NCI-H748 (cell line): ENCODE results near the gene FGF11.
"Not testable (repeated sequence)": the region's sequence is repeated elsewhere in the genome, so short reads cannot be mapped to it uniquely, and the experiment has no call there.

Experiments used
- DNase-seq: peaks from one replicate; lab custom pipeline; 2025; ENCODE audit not compliant: unreplicated experiment; lab: John Stamatoyannopoulos, UW

The FGF11 gene

DNA sequence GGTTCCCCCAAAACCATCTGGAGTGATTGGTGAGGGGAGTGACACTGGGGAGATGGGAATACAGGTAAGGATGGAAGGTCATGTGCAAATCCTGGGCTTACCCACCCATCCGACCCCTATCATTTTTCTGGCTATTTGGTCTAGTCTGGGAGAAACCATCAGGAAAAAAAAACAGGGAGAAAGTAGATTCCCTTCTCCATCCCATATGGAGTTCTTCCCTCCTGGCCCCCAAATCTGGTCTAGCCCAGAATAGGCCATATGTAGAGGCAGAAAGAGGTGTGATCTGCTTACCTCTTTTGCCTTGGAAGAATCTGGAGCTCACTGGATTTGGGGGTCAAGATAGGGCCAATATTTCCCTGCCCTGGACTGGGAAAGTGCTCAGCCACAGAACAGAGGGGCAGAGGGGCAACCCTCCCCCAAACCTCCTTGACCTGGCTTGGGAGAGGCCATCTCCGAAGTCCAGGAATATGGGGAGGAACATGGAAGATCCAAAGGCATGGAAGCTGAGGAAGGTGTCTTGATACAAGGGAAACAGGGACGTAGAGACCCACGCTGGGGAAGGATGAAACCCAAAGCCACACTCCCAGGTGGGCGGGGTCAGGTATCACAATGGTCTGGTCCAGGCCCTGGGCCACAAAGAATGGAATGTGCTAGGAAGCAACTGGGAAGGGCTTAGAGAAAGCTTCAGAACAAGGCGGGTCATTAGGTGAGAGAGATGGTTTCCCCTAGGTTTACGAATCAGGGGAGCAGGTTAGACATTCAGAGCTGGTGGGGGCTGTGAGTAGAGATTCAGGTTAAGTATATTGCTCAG is 21.7 kb downstream of the FGF11 start:
- no peak for DNase-seq

DNA sequence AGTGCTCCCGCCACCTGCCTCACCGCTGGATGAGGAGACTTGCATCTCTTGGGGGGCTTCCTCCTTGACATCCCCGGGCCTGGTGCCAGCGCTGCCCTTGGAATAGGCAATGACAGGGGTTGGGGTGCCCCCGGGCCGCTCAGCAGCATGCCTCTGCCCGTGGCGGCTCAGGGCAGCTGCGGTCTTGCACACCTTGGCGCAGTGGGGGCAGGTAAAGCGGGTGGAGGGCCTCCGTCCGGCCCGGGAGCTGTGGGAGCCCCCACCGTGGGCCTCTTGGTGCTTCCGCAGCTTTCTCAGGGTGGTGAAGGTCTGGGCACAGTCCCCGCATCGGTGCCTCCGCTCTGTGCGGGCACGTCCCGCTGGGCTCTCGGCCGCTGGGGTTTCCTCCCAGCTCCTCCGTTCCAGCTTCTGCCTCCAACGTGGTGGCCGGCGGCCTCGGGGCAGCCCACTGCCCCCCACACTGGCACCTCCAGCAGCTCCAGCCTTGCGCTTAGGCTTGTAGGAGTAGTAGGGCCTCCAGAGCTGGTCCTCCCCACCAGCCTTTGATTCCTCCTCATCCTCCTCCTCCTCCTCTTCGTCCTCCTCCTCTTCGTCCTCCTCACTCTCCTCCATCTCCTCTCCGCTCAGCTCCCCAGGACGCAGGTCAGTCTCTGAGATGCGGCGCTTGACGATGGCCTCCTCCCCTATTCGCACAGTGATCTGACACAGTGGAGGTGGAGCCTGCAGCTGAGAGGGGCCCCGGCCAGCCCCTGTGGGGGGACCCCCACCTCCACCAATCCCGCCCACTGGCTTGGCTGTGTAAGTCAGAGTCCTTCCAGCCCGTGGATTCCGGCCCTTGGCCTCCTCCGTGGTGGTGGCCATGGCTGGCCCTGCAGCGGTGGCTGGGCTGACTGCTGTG is 23.4 kb downstream of the FGF11 start:
- DNase-seq, result no peak

DNA sequence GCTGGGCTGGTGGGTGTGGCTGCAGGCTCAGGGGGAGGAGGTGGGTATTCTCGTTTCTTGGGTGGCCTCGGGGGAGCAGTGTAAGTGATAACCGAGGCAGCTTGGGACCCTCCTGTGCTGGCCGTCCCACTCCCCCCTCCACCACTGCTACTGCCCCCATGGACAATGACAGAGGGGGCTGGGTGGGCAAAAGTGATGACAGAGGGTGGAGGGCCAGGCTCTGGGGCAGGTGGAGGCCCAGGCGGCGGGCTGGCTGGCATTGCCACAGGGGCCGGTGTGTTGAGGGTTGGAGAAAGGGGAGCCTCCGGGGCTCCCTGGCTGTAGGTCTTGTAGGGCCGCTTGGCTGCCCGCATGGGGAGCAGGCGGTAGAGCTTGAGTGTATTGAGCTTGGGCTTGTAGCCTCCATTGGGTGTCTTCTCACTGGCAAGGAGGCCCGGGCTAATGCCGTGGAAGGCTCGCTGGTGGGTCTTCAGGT is 24.1 kb downstream of the FGF11 start:
- DNase-seq, result no peak

DNA sequence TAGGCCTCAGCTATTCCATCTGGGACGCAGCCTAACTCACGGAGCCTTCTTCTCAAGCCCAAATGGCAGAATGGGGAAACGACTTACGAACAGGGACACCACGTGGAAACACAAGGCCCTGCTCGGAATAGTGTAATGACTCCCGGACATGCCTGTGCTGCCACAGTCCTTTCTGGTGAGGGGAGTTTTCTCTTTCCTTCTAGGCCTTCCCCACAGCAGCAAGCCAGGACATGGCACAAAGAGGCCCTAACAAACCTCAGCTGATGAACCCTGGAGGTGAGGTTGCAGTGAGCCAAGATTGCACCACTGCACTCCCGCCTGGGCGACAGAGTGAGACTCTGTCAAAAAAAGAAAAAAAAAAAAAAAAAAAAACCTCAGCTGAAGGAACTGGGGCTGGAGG is 24.8 kb downstream of the FGF11 start:
- no peak for DNase-seq

DNA sequence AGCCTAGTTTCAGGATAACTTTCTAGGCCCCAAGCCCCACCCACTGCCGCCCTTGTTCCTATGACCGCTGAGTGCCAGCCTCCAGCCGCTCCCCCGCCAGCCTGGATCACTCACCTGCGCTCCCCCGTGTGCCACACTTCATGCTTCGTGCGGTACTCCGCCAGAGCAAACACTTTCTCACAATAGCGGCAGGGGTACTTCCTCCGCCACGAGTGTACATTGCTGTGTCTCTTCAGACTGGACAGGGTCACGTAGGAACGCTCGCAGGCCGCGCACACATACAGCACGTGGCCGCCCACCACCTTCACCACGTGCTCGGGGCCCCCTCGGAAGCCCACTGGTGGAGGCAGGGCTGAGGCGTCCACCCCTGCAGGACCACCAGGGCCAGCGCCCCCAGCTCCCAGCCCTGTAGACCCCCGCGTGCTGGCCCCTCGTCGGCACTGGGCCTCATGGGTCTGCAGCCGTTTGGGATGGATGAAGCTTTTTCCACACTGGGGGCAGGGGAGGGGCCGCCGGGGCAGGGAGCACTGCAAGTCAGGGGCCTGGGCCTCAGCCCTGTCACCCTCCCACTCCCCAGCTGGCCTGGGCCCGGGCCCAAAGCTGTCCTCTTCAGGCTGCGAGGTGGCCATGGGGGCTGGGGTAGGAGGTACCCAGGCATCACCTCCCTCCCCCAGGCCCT is 26.4 kb downstream of the FGF11 start:
- DNase-seq, result no peak

DNA sequence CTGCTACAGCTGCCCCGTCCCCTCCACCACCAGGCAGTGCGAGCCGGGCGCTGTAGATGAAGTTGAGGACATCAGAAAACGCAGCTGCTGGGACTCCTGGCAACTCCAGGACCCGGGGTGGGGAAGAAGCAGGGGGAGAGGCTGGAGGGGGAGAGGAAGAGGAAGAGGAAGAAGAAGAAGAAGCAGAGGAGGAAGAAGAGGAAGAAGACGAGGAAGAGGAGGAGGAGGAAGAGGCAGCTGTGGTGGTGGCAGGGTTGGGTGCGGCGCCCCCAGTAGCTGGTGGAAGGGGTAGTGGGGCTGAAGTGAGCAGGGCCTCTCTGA is 27.0 kb downstream of the FGF11 start:
- DNase-seq, result no peak

DNA sequence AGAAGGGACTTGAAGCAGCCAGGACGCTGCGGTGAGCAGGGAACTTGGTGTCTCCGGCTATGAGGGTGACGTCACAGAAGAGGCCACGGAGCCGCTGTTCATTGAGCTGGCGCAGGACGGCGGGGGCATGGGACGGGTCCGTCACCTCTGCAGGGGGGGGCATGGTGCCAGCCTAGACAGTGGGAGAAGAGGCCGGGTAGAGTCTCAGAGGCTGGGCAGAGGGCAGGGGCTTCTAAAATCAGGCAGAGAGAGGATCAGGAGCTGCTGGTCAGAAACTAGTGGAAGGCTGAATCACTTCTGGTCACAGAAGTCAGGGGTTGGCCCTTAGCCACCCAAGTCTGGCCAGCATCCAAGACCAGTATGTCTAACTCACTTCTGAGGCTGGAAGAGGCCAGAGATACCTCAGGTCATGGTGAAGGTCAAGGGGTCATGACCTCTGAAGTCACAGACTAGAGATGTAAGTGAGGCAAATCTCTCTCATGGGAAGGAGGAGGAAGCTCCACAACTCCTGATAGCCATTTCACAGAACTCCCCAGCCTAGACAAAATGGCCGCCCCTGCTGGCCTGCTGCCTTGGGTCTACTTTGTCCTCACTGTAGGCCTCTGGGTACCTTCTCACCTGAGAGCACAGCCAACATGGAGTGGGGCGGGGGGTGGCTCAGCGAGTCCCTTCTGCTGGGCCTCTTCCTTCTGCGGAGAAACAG is 27.5 kb downstream of the FGF11 start:
- no peak for DNase-seq

DNA sequence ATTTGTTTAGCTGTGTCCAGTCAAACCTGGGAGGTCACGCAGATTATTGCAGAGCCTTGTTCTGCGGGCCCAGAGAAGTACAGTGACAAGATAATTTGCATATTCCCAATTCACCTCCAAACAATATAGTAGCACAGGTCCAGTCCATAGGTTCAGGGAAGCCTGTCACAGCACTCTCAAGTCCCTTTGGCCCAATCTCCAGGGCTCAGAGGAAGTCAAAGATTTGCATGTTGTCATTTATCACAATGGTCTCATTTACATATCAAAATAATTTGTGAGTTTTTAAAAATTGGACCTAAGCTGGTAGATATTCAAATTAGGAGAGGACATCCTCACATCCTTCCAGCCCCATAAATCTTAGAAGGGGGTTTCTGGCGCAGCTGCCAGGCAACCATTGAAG is 28.2 kb downstream of the FGF11 start:
- no peak for DNase-seq

DNA sequence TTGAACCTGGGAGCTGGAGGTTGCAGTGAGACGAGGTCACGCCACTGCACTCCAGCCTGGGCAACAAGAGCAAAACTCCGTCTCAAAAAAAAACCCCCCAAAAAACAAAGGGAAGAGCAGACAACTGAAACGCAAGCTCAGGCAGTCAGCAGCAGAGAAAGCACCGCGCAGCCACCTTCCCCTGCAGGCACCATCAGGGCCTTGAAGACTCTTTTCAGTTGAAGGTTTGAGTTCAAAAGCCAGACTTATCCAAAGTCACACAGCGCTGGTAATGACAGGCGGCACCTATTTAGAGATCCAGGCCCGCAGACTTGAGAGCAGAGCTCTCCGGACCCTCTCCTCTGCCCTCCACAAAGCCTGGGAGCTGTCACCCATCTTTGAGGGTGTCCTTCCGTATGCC is 29.0 kb downstream of the FGF11 start:
- DNase-seq, result no peak

DNA sequence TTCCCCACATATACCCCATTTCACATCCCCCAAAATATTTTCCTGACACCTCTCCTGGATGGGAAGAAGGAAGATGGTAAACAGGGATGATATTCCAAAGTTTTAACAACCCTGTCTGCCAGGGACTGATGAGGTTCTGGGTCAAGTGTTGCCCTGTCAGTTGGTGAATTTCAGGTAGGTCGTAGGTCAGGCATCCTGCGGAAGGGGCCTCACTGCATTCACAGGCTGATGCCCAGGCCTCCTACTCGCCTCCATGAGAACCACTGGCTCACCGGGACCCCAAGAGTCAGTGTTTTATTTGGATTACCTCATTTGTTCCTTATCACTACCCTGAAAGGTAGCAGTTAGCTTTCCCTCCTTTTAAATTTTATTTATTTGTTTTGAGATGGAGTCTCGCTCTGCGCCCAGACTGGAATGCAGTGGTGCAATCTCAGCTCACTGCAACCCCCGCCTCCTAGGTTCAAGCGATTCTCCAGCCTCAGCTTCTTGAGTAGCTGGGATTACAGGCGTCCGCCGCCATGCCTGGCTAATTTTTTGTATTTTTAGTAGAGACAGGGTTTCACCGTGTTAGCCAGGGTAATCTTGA is 29.6 kb downstream of the FGF11 start:
- DNase-seq, result no peak

DNA sequence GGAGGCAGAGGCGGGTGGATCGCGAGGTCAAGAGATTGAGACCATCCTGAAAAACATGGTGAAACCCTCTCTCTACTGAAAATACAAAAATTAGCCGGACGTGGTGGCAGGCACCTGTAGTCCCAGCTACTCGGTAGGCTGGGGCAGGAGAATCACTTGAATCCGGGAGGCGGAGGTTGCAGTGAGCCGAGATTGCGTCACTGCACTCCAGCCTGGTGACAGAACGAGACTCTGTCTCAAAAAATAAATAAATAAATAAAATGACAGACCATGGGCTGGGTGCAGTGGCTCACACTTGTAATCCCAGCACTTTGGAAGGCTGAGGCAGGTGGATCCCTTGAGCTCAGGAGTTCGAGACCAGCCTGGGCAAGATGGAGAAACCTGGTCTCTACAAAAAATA is 30.5 kb downstream of the FGF11 start:
- not testable (repeated sequence) for DNase-seq

DNA sequence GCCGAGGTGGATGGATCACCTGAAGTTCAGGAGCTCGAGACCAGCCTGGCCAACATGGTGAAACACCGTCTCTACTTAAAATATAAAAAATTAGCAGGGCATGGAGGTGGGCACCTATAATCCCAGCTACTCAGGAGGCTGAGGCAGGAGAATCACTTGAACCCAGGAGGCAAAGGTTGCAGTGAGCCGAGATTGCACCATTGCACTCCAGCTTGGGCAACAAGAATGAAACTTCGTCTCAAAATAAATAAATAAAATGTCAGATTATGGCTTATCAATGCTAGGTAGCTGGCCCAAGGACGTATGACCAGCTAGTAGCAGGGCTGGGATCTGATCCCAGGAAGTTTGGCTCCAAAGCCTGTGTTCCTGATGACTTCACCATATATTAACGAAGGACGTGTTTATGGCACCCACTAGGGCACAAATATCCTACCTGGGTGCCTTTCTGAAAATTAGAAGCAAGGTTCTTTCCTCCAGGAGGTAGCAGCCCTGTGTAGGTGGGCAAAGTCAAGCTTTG is 31.2 kb downstream of the FGF11 start:
- not testable (repeated sequence) for DNase-seq

DNA sequence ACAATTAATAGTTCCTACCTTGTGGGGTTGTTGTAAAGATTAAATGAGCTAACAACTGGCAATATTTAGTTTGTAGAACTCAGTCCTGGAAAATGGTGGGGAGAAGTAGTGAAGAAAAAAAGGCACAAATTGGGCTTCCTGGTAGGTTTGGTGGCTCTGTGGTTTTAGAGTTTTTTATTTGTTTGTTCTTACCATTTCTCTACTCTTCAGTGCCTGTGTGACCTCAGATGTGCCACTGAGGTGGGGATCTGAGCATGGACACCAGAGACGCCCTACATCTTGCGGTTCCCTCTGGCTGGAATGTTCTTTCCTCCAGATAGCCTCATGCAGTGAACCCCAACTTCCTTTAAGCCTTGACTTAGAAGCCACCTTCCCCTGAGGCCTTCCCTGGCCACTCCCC is 32.4 kb downstream of the FGF11 start:
- no peak for DNase-seq

DNA sequence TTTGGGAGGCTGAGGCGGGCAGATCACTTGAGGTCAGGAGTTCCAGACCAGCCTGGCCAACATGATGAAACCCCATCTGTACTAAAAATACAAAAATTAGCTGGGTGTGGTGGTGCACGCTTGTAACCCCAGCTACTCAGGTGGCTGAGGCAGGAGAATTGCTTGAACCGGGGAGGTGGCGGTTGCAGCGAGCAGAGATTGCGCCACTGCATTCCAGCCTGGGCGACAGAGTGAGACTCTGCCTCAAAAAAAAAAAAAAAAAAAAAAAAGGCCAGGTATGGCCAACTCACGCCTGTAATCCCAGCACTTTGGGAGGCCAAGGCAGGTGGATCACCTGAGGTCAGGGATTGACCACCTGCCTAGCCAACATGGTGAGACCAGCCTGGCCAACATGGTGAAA is 35.5 kb downstream of the FGF11 start:
- not testable (repeated sequence) for DNase-seq

DNA sequence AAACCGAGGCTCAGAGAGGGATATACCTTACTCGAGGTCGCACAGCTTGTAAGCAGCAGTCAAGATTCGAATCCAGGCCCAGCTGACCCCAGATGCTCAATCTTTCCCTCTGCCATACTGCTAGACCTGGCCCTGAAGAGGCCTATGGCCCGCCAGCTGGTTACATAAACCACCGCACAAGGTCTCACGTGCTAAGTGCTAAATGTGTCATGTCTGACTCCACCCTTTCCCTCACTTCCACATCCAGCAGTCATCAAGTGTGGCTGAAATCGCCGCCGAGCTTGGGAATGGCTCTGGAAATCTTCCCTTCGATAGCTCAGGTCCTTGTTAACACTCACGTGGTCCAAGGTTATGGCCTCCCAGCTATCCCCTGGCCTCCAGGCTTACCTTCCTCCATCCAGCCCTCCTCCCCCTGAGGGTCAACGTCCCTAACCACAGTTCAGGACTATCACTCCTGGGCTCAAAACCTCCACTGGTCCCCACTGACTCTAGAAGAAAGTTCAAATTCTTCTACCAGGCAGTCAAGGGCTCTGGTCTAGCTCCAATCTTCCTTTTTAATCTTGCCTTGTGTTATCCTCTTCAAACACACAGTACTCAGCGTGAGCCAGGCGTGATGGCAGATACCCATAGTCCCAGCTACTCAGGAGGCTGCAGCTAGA is 36.6 kb downstream of the FGF11 start:
- no peak for DNase-seq

DNA sequence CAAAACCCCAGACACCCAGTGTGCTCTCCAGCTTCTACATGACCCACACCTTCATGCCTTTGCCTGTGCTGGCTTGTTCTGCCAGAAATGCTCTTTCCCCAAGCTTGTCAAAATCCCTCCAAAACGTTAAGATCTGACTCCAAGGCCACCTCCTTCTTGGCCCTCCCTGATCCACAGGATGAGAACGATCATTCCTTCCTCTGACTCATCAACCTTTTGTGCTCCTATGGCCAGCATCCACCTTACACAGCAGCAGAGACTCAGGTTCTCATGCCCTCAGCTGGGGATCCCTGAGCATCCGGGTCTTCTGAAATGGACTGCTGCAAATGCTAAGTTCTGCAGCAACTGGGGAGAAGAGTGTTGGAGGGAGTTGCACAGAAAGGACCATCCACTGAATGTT is 37.2 kb downstream of the FGF11 start:
- no peak for DNase-seq

DNA sequence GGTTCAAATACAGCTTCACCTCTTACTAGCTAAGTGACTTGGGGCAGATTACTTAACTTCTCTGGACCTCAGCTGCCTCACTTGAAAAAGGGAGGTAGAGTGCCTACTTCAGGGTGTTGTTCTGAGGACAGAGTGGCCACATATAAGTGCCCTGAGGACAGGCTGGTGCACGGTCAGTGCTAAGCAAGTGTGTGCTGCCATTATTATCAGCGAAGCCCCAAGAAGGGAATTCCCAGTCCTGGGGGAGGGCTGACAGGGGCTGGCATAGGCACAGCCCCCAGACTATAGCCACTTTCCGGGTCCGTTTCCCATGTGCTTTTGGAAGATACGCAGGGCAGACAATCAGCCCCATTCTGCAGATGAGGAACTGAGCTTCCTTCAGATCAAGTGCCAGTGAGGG is 37.6 kb downstream of the FGF11 start:
- DNase-seq, result no peak

DNA sequence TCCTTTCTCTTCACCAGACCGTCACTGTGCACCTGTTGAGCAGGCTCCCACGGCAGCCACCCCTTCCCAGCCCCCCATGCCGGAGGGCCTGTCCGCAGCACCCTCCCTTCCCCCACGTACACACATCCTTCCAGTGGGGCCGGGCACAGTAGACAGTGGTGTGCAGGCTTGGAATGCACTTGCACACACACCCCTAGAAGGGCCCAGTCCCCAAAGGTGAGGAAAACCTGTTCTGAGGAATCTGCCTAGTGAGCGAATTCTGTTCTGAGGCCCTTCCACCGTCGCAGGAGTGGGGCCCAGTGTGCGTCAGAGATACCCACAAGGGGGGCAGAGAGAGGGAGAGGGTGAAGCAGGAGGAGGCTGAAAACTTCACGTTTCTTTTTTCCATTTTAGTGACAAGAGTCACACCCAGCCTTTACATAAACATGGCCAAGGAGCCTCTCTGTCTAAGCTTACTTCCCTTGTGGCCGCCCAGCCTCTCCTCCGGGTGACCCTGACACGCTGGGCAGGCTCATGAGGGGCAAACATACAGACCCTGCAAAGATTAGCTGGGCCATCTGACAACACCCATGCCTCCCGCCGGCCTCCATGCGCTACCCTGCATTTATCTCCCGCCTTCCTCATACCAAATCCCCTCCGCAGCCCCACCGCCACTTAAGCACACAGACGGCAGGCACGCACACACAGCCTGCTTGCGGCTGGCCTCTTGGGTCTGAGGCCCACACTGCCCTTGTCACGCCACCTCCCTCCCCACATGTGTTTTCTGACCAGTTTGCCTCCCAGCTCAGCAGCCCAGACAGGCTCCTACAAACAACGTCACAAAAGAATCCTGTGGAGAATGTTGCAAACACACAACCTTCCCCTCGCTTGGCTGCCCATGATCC is 38.3 kb downstream of the FGF11 start:
- DNase-seq, result peak; percentile 54
